Mesendoderm (in vitro differentiated cells): ENCODE measurements around the gene ASPG.

Source experiments
- DNase-seq: peaks from one replicate; pipeline ENCODE4 v3.0.0; 2013
- H2AK5ac ChIP-seq: 2 replicates; pipeline ENCODE4 v1.6.1; 2013; ENCODE audit warnings: low read length, inconsistent platforms
- H2BK120ac ChIP-seq: 2 replicates; pipeline ENCODE4 v1.6.1; 2013; ENCODE audit warnings: low read depth, mild to moderate bottlenecking, low read length, moderate library complexity, mixed read lengths
- H2BK15ac ChIP-seq: replicated peaks from 2 replicates; pipeline ENCODE4 v1.6.1; 2013; ENCODE audit warnings: low read depth, mild to moderate bottlenecking, moderate library complexity
- H2BK5ac ChIP-seq: 2 replicates; pipeline ENCODE4 v1.6.1; 2013; ENCODE audit warnings: low read length, inconsistent platforms
- H3K18ac ChIP-seq: 2 replicates; pipeline ENCODE4 v1.6.1; 2013; ENCODE audit warnings: mild to moderate bottlenecking, low read length, mixed read lengths
- H3K23ac ChIP-seq: one replicate; pipeline ENCODE4 v1.6.1; 2013; ENCODE audit warnings: low read length
- H3K27ac ChIP-seq: 2 replicates; pipeline ENCODE4 v1.5.1; 2013; ENCODE audit warnings: low read depth, mild to moderate bottlenecking, inconsistent platforms, low read length, moderate library complexity
- H3K27me3 ChIP-seq: 2 replicates; pipeline ENCODE4 v1.6.1; 2013; ENCODE audit warnings: low read length, control low read depth, mild to moderate bottlenecking, inconsistent platforms; ENCODE audit not compliant: insufficient read depth, poor library complexity
- H3K36me3 ChIP-seq: 2 replicates; pipeline ENCODE4 v1.6.1; 2013; ENCODE audit warnings: low read length, inconsistent platforms; ENCODE audit not compliant: control insufficient read depth, insufficient read depth
- H3K4ac ChIP-seq: one replicate; pipeline ENCODE4 v1.6.1; 2013; ENCODE audit warnings: low read depth, mild to moderate bottlenecking, low read length, moderate library complexity
- H3K4me1 ChIP-seq: 2 replicates; pipeline ENCODE4 v1.6.1; 2013; ENCODE audit warnings: low read depth, low read length, inconsistent platforms; ENCODE audit not compliant: control insufficient read depth
- H3K4me2 ChIP-seq: 2 replicates; pipeline ENCODE4 v1.6.1; 2013; ENCODE audit warnings: low read length
- H3K4me3 ChIP-seq: 2 replicates; pipeline ENCODE4 v1.5.1; 2013; ENCODE audit warnings: mild to moderate bottlenecking, low read length
- H3K56ac ChIP-seq: one replicate; pipeline ENCODE4 v1.6.1; 2013; ENCODE audit warnings: low read length
- H3K79me1 ChIP-seq: 2 replicates; pipeline ENCODE4 v1.6.1; 2013; ENCODE audit warnings: low read length, inconsistent platforms
- H3K79me2 ChIP-seq: 2 replicates; pipeline ENCODE4 v1.6.1; 2013; ENCODE audit warnings: mild to moderate bottlenecking, low read length; ENCODE audit not compliant: control insufficient read depth, insufficient read depth
- H3K9ac ChIP-seq: 2 replicates; pipeline ENCODE4 v1.6.1; 2013; ENCODE audit warnings: low read length, inconsistent platforms
- H4K5ac ChIP-seq: one replicate; pipeline ENCODE4 v1.6.1; 2013; ENCODE audit warnings: low read length
- H4K8ac ChIP-seq: one replicate; pipeline ENCODE4 v1.6.1; 2013; ENCODE audit warnings: low read depth, mild to moderate bottlenecking, control low read depth, low read length, moderate library complexity
- WGBS: extraction: QIAGEN DNeasy Blood & Tissue Kit; methylation state at CpG from one replicate; pipeline ENCODE4 v1.1.7; 2013; ENCODE audit warnings: low lambda C conversion rate, missing lambda C conversion rate; ENCODE audit not compliant: insufficient coverage; ENCODE audit errors: extremely low coverage; 5-methylcytosine and 5-hydroxymethylcytosine counted together

ASPG gene

DNA sequence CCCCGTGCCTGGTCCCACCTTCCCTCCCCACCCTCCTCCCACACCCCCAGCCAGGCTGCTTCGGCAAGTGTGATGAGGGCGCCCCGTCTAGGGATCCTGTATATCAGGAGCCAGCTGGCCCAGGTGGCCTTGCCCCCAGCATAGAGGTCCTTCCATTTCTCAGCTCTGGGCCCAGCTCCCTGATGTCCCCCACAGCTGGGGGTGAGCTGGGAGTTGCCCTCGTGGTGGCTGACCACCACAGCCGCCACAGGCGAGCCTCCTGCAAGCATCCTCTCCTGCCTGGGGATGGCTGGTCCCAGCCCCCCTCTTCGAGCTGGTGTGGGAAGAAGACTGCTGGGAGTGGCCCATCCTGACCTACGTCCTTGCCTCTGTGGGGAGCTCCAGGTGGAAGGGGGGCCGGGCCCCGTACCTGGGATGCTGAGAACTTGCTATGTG, 7.4 kb downstream of the ASPG start:
- Histone ChIP-seq H3K4me1 (no peaks in the 10 kb centered on the region), H2BK15ac (no peak overlapping the region), H3K79me1 (no peaks in the 10 kb centered on the region), H3K79me2 (no peaks in the 10 kb centered on the region), H3K27ac (no peak overlapping the region), H2BK5ac (no peak overlapping the region), H3K9ac (no peak overlapping the region), H3K23ac (no peak overlapping the region), H2BK120ac (no peak overlapping the region), H3K56ac (no peak overlapping the region), H4K5ac (no peak overlapping the region), H3K4me2 (no peak overlapping the region), H2AK5ac (no peak overlapping the region), H3K36me3 (no peaks in the 10 kb centered on the region), H3K18ac (no peak overlapping the region), H4K8ac (no peak overlapping the region), H3K4ac (no peak overlapping the region), H3K4me3 (no peak overlapping the region), H3K27me3 (no peaks in the 10 kb centered on the region)
- WGBS = no CpG with 5 or more reads among the region's 11 CpGs
- DNase-seq = no peak

DNA sequence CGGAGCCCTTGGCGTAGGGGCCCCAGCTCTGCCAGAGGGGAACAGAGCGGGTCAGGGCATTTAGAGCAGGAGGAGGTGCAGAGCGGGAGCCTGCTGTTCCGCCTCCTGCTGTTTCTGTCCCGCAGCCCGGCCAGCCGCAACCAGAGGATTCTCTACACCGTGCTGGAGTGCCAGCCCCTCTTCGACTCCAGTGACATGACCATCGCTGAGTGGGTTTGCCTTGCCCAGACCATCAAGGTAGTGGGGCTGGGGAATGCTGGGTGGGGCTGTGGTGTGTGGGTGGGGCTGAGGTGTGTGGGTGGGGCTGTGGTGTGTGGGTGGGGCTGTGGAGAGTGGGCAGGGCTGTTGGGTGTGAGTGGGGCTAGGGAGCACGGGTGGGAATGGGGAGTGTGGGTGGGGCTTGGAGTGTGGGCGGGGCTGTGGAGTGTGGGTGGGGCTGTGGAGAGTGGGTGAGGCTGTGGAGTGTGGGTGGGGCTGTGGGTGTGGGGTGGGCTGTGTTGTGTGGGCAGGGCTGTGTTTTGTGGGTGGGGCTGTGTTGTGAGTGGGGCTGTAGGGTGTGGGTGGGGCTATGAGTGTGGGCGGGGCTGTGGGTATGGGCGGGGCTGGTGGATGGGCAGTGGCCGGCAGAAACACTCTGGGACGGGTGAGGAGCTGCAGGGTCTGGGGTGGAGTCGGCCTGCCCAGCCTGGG, 8.0 kb downstream of the ASPG start:
- no peak overlapping the region for H3K18ac ChIP-seq
- H4K8ac ChIP-seq = no peak overlapping the region
- H3K36me3 ChIP-seq = no peaks in the 10 kb centered on the region
- no peak overlapping the region for H3K9ac ChIP-seq
- no peak overlapping the region for H3K4ac ChIP-seq
- no peaks in the 10 kb centered on the region for H3K27me3 ChIP-seq
- no peak overlapping the region for H2BK15ac ChIP-seq
- no peak overlapping the region for H2BK120ac ChIP-seq
- H3K23ac ChIP-seq = no peak overlapping the region
- no peak overlapping the region for H3K4me2 ChIP-seq
- H3K27ac ChIP-seq = no peak overlapping the region
- H3K79me1 ChIP-seq = no peaks in the 10 kb centered on the region
- no peaks in the 10 kb centered on the region for H3K4me1 ChIP-seq
- H2AK5ac ChIP-seq = no peak overlapping the region
- no peak overlapping the region for H3K56ac ChIP-seq
- no CpG with 5 or more reads among the region's 18 CpGs for WGBS
- DNase-seq = no peak
- H4K5ac ChIP-seq = no peak overlapping the region
- no peak overlapping the region for H3K4me3 ChIP-seq
- H2BK5ac ChIP-seq = no peak overlapping the region
- no peaks in the 10 kb centered on the region for H3K79me2 ChIP-seq

DNA sequence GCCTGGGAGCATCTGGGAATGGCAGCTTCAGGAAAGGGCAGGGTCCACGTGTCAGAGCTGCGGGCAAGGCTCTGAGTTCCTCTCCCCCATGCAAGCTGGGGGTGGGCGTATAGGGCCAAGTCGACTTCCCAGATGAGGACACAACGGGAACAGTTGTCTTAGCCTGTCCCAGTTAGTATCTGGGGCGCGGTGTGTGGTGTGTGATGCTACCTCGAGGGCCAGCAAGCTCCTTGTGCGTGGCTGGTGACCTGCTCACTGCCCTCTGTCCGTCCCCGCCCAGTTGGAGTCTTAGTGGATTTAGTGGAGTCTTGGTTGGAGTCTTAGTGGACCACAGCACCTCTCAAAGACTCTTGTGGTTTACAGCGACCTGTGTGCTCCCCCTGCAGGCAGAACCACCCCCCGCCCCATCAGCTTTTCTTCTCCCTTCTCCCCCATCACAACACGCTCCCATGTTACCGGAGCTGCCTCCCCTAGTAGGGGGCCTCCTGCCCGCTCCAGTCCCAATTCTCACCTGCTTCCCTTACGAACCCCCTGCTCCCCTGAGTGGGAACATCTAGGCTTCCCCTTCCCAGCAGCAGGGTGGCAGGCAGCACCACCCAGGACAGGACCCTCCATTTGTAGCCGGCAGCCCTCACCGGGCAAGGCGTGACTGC, 8.7 kb downstream of the ASPG start:
- Histone ChIP-seq H3K79me2 (no peaks in the 10 kb centered on the region), H3K9ac (peak overlapping the region; percentile 50), H3K79me1 (no peaks in the 10 kb centered on the region), H3K4me1 (no peaks in the 10 kb centered on the region), H3K4me3 (no peak overlapping the region), H4K8ac (no peak overlapping the region), H4K5ac (no peak overlapping the region), H3K36me3 (no peaks in the 10 kb centered on the region), H2BK15ac (no peak overlapping the region), H3K27me3 (no peaks in the 10 kb centered on the region), H3K27ac (no peak overlapping the region), H3K4ac (no peak overlapping the region), H3K56ac (peak overlapping the region; percentile 78), H3K4me2 (no peak overlapping the region), H3K18ac (no peak overlapping the region), H2BK120ac (no peak overlapping the region), H3K23ac (no peak overlapping the region), H2BK5ac (no peak overlapping the region), H2AK5ac (no peak overlapping the region)
- DNase-seq = peak; percentile 32
- WGBS = no CpG with 5 or more reads among the region's 20 CpGs

DNA sequence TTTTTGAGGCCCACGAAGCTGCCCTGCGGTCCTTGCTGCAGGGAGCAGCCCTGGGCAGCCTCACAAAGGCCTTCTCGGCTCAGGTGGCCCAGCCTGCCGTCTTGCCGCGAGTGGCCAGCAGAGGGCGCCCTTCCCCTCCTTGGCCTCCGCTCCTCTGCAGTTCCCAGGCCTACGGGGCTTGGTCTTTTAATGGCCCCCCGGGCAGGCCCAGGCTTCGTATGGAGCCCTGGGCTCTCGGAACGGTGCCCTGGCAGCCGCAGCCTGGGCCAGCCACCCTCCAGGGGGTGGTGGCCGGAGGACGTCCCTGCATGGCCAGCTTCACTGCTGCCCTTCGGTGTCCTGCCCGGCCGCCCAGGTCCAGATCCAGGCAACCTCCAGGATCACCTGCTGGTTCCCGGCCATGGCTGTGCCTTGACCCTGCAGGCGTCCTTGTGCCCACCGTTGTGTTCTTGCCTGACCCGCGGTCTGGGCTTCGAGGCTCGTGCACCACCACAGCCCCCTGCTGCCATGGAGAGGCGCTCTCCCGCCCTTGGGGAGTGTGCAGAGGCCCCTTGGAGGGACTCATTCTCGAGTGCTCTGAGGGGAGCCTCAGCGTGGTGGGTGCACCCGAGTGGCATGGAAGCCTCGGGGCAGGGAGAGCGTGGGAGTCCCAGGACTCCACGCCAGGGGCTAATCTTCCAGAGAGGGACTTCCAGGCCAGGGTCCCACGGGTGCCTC, 9.4 kb downstream of the ASPG start:
- no peaks in the 10 kb centered on the region for H3K79me2 ChIP-seq
- H4K8ac ChIP-seq = no peak overlapping the region
- H2AK5ac ChIP-seq = no peak overlapping the region
- H3K9ac ChIP-seq = peak overlapping the region; percentile 50
- H3K4me3 ChIP-seq = no peak overlapping the region
- no peak overlapping the region for H4K5ac ChIP-seq
- H2BK15ac ChIP-seq = no peak overlapping the region
- H3K23ac ChIP-seq = no peak overlapping the region
- no peak overlapping the region for H3K18ac ChIP-seq
- H3K4me2 ChIP-seq = no peak overlapping the region
- H3K27me3 ChIP-seq = no peaks in the 10 kb centered on the region
- no peak overlapping the region for H3K4ac ChIP-seq
- H3K79me1 ChIP-seq = no peaks in the 10 kb centered on the region
- no peak overlapping the region for H2BK5ac ChIP-seq
- no peaks in the 10 kb centered on the region for H3K36me3 ChIP-seq
- peak; percentile 74 for DNase-seq
- H3K56ac ChIP-seq = peak overlapping the region; percentile 78
- no peak overlapping the region for H3K27ac ChIP-seq
- no peak overlapping the region for H2BK120ac ChIP-seq
- no peaks in the 10 kb centered on the region for H3K4me1 ChIP-seq
- no CpG with 5 or more reads among the region's 35 CpGs for WGBS

DNA sequence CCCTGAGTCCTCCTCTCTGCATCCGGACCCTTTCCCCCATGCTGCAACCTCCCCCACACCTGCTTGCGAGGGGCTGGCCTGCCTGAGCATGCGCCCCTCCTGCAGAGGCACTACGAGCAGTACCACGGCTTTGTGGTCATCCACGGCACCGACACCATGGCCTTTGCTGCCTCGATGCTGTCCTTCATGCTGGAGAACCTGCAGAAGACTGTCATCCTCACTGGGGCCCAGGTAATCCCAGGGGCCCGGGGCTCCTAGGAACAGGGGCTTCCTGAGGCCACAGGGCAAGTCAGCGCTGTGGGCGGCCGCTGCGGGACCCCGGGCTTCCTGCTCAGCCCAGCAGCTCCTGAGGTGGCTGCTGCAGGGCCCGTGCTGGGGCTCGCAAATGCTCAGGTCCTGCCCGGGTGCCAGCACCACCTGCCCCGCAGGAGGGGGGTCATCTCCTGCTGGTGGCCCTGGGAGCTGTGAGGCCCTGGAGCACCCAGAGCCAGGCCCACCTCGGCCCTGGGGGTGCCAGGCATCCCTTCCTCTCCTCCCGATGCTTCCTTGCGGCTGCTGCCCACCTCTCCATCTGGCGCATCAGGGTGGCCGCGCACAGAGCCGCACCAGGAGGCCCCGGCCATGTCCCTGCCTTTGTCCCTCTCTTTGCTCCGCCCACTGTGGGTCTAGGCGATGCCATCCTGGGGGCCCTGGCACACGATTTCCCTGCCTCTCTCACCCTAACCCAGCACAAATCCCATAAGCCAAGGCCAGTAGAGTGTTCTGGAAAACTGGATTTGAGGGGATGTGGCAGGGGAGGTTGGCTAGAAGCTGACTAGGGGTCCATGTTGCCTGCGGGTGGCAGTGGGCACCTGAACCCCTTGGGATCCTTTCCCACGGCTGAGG, 10.2 kb downstream of the ASPG start:
- no peaks in the 10 kb centered on the region for H3K36me3 ChIP-seq
- H3K79me2 ChIP-seq = no peaks in the 10 kb centered on the region
- H4K8ac ChIP-seq = no peak overlapping the region
- H3K18ac ChIP-seq = no peak overlapping the region
- H3K27ac ChIP-seq = no peak overlapping the region
- H2AK5ac ChIP-seq = no peak overlapping the region
- no peak overlapping the region for H3K23ac ChIP-seq
- H3K79me1 ChIP-seq = no peaks in the 10 kb centered on the region
- no peaks in the 10 kb centered on the region for H3K27me3 ChIP-seq
- H3K9ac ChIP-seq = no peak overlapping the region
- no peak overlapping the region for H3K56ac ChIP-seq
- no peak overlapping the region for H3K4me3 ChIP-seq
- no peak overlapping the region for H2BK120ac ChIP-seq
- DNase-seq = no peak
- H3K4me1 ChIP-seq = no peaks in the 10 kb centered on the region
- H3K4me2 ChIP-seq = no peak overlapping the region
- H2BK15ac ChIP-seq = no peak overlapping the region
- no peak overlapping the region for H4K5ac ChIP-seq
- no peak overlapping the region for H3K4ac ChIP-seq
- WGBS = no CpG with 5 or more reads among the region's 31 CpGs
- no peak overlapping the region for H2BK5ac ChIP-seq
